ENCODE data around the gene SLC4A9.

Gene SLC4A9

GRCh38 chr5:140362875-140363630 lies 3.1 kb downstream of the SLC4A9 start:
- DNase-seq (ENCODE audit: low read depth), result no peak

- DNase-seq (ENCODE audit: low read depth), result no peak
These were observed 3.9 kb downstream of the SLC4A9 start for GRCh38 chr5:140363631-140364471.

- no peak for DNase-seq (ENCODE audit: low read depth)
These were observed 4.4 kb downstream of the SLC4A9 start for GRCh38 chr5:140364472-140364765.

GRCh38 chr5:140365282-140365681 lies 5.3 kb downstream of the SLC4A9 start:
- DNase-seq (ENCODE audit: low read depth), result no peak

GRCh38 chr5:140365941-140366340 lies 5.9 kb downstream of the SLC4A9 start:
- DNase-seq (ENCODE audit: low read depth), result no peak

- no peak for DNase-seq (ENCODE audit: low read depth)
These were observed 6.7 kb downstream of the SLC4A9 start for GRCh38 chr5:140366589-140367255.

GRCh38 chr5:140367256-140368013 lies 7.4 kb downstream of the SLC4A9 start:
- DNase-seq (ENCODE audit: low read depth), result no peak

- no peak for DNase-seq (ENCODE audit: low read depth)
These were observed 11.6 kb downstream of the SLC4A9 start for GRCh38 chr5:140371356-140372151.

GRCh38 chr5:140372971-140373487 lies 13.0 kb downstream of the SLC4A9 start:
- DNase-seq (ENCODE audit: low read depth), result no peak

- DNase-seq (ENCODE audit: low read depth), result no peak
These were observed 21.4 kb downstream of the SLC4A9 start for GRCh38 chr5:140381351-140381750.

GRCh38 chr5:140381972-140382371 lies 22.0 kb downstream of the SLC4A9 start:
- no peak for DNase-seq (ENCODE audit: low read depth)

- no peak for DNase-seq (ENCODE audit: low read depth)
These were observed 22.9 kb downstream of the SLC4A9 start for GRCh38 chr5:140382866-140383265.

- DNase-seq (ENCODE audit: low read depth), result no peak
These were observed 23.3 kb downstream of the SLC4A9 start for GRCh38 chr5:140383300-140383699.

GRCh38 chr5:140388052-140388451 lies 28.1 kb downstream of the SLC4A9 start:
- DNase-seq (ENCODE audit: low read depth), result no peak

- DNase-seq (ENCODE audit: low read depth), result no peak
These were observed 31.3 kb downstream of the SLC4A9 start for GRCh38 chr5:140391312-140391711.

GRCh38 chr5:140391732-140392131 lies 31.7 kb downstream of the SLC4A9 start:
- DNase-seq (ENCODE audit: low read depth), result no peak

- no peak for DNase-seq (ENCODE audit: low read depth)
These were observed 33.7 kb downstream of the SLC4A9 start for GRCh38 chr5:140393738-140394137.

- DNase-seq (ENCODE audit: low read depth), result no peak
These were observed 38.4 kb downstream of the SLC4A9 start for GRCh38 chr5:140398379-140398811.

- DNase-seq (ENCODE audit: low read depth), result no peak
These were observed 40.2 kb downstream of the SLC4A9 start for GRCh38 chr5:140399979-140400729.

- DNase-seq (ENCODE audit: low read depth), result peak; percentile 98
These were observed 40.9 kb downstream of the SLC4A9 start for GRCh38 chr5:140400730-140401361.

Data from HS-5 (cell line).